ENCODE data around the gene IQCH.

- TF ChIP-seq POLR2AphosphoS5 (IDR thresholded peaks at IDR 0.05; ENCODE audit: borderline replicate concordance, low read depth, low read length) (no peak), EZH2 (IDR thresholded peaks at IDR 0.05) (no peak), FOXP2 (optimal IDR thresholded peaks at IDR 0.05; ENCODE audit: control extremely low read depth, extremely low read length, insufficient read depth) (no peak)
Measured at GRCh38 chr15:67548236-67548852, 293.8 kb downstream of the IQCH start.
